H9 (cell line): ENCODE data around the gene NCOA1. TPM values are rescaled to one million over a fixed set of nuclear protein-coding genes. Genes with fewer than 3 reads are reported as not detected.

Experiments used
- DNase-seq: peaks from one replicate; pipeline ENCODE4 v3.0.0-alpha.2; 2017
- H2AFZ ChIP-seq: one replicate; pipeline ENCODE4 v1.6.1; 2013; ENCODE audit warnings: mild to moderate bottlenecking, low read length, control low read depth, moderate library complexity
- H2AK5ac ChIP-seq: 2 replicates; pipeline ENCODE4 v1.6.1; 2013; ENCODE audit warnings: low read length, control low read depth, mixed read lengths; ENCODE audit not compliant: insufficient read length
- H2BK120ac ChIP-seq: one replicate; pipeline ENCODE4 v1.6.1; 2013; ENCODE audit warnings: low read depth, mild to moderate bottlenecking, low read length, control low read depth, inconsistent platforms; ENCODE audit not compliant: poor library complexity, severe bottlenecking
- H2BK12ac ChIP-seq: 2 replicates; pipeline ENCODE4 v1.6.1; 2013; ENCODE audit warnings: low read length, control low read depth, mixed read lengths, low read depth; ENCODE audit not compliant: insufficient read length
- H2BK15ac ChIP-seq: 2 replicates; pipeline ENCODE4 v1.6.1; 2013; ENCODE audit warnings: low read depth, low read length, control low read depth
- H2BK20ac ChIP-seq: one replicate; pipeline ENCODE4 v1.6.1; 2013; ENCODE audit warnings: low read depth, mild to moderate bottlenecking, low read length, control low read depth, inconsistent platforms; ENCODE audit not compliant: poor library complexity, severe bottlenecking
- H2BK5ac ChIP-seq: 2 replicates; pipeline ENCODE4 v1.6.1; 2013; ENCODE audit warnings: low read length, control low read depth, mixed read lengths; ENCODE audit not compliant: insufficient read length
- H3K14ac ChIP-seq: 2 replicates; pipeline ENCODE4 v1.6.1; 2013; ENCODE audit warnings: low read length, control low read depth; ENCODE audit not compliant: insufficient read depth
- H3K18ac ChIP-seq: 2 replicates; pipeline ENCODE4 v1.6.1; 2013; ENCODE audit warnings: low read depth, mild to moderate bottlenecking, mixed read lengths, low read length, control low read depth; ENCODE audit not compliant: insufficient read length
- H3K23ac ChIP-seq: 2 replicates; pipeline ENCODE4 v1.6.1; 2013; ENCODE audit warnings: low read length, control low read depth, mixed read lengths, low read depth; ENCODE audit not compliant: insufficient read length
- H3K23me2 ChIP-seq: 2 replicates; pipeline ENCODE4 v1.6.1; 2013; ENCODE audit warnings: low read depth, mild to moderate bottlenecking, mixed read lengths, low read length, control low read depth; ENCODE audit not compliant: insufficient read length, poor library complexity, severe bottlenecking
- H3K27ac ChIP-seq: 2 replicates; pipeline ENCODE4 v1.5.1; 2013; ENCODE audit warnings: low read length, control low read depth, mixed read lengths, low read depth; ENCODE audit not compliant: insufficient read length
- H3K27me3 ChIP-seq: 2 replicates; pipeline ENCODE4 v1.6.1; 2013; ENCODE audit warnings: low read length, control low read depth, inconsistent platforms; ENCODE audit not compliant: insufficient read depth
- H3K4ac ChIP-seq: 2 replicates; pipeline ENCODE4 v1.6.1; 2013; ENCODE audit warnings: low read depth, mild to moderate bottlenecking, control low read depth, inconsistent platforms, low read length, moderate library complexity
- H3K4me1 ChIP-seq: 2 replicates; pipeline ENCODE4 v1.6.1; 2013; ENCODE audit warnings: low read length, control low read depth, inconsistent platforms; ENCODE audit not compliant: insufficient read depth
- H3K4me2 ChIP-seq: 2 replicates; pipeline ENCODE4 v1.6.1; 2013; ENCODE audit warnings: low read length, control low read depth, mixed read lengths; ENCODE audit not compliant: insufficient read length, insufficient read depth
- H3K56ac ChIP-seq: 2 replicates; pipeline ENCODE4 v1.6.1; 2013; ENCODE audit warnings: low read depth, mild to moderate bottlenecking, mixed read lengths, low read length, control low read depth; ENCODE audit not compliant: insufficient read length
- H3K79me1 ChIP-seq: 2 replicates; pipeline ENCODE4 v1.6.1; 2013; ENCODE audit warnings: low read depth, mild to moderate bottlenecking, moderate library complexity, low read length, control low read depth, inconsistent platforms; ENCODE audit not compliant: insufficient read depth, poor library complexity, severe bottlenecking
- H3K79me2 ChIP-seq: 2 replicates; pipeline ENCODE4 v1.6.1; 2013; ENCODE audit warnings: low read length, control low read depth, inconsistent platforms; ENCODE audit not compliant: insufficient read depth
- H3K9ac ChIP-seq: 2 replicates; pipeline ENCODE4 v1.6.1; 2013; ENCODE audit warnings: low read length, control low read depth, mixed read lengths; ENCODE audit not compliant: insufficient read length; ENCODE audit errors: extremely low read depth
- H3K9me3 ChIP-seq: one replicate; pipeline ENCODE4 v1.6.1; 2013; ENCODE audit warnings: low read depth, low read length, inconsistent platforms; ENCODE audit not compliant: control insufficient read depth
- H3T11ph ChIP-seq: one replicate; pipeline ENCODE4 v1.6.1; 2013; ENCODE audit warnings: mild to moderate bottlenecking, low read length, control low read depth, inconsistent platforms
- H4K20me1 ChIP-seq: one replicate; pipeline ENCODE4 v1.6.1; 2013; ENCODE audit not compliant: control insufficient read depth, insufficient read length, insufficient read depth
- H4K5ac ChIP-seq: 2 replicates; pipeline ENCODE4 v1.6.1; 2013; ENCODE audit warnings: low read depth, mild to moderate bottlenecking, mixed read lengths, low read length, control low read depth; ENCODE audit not compliant: insufficient read length
- H4K8ac ChIP-seq: replicated peaks from 2 replicates; pipeline ENCODE4 v1.6.1; 2013; ENCODE audit warnings: low read length, control low read depth, mixed read lengths, low read depth; ENCODE audit not compliant: insufficient read length
- H4K91ac ChIP-seq: 2 replicates; pipeline ENCODE4 v1.6.1; 2013; ENCODE audit warnings: low read depth, mild to moderate bottlenecking, moderate library complexity, mixed read lengths, low read length, control low read depth; ENCODE audit not compliant: insufficient read length
- H3K27ac Mint-ChIP-seq, 3 experiments: 2 replicates in 2 of 3; 3 replicates in 1 of 3; pipeline ENCODE4 v1.8.0; 2020 to 2021; ENCODE audit warnings: mixed read lengths in 3 of 3, mild to moderate bottlenecking in 1 of 3, moderate library complexity in 1 of 3
- H3K27me3 Mint-ChIP-seq: 2 replicates; pipeline ENCODE4 v1.8.0; 2021; ENCODE audit warnings: low read depth, mild to moderate bottlenecking, moderate library complexity, mixed read lengths
- H3K36me3 Mint-ChIP-seq, 3 experiments: 2 replicates in 2 of 3; 3 replicates in 1 of 3; pipeline ENCODE4 v1.8.0; 2020 to 2021; ENCODE audit warnings: low read depth in 3 of 3, mixed read lengths in 3 of 3; ENCODE audit not compliant: insufficient read depth in 1 of 3
- H3K4me1 Mint-ChIP-seq, 2 experiments: 2 replicates each; pipeline ENCODE4 v1.8.0; 2020; ENCODE audit warnings: mixed read lengths in 2 of 2
- H3K4me3 Mint-ChIP-seq, 2 experiments: 2 replicates in 1 of 2; 3 replicates in 1 of 2; pipeline ENCODE4 v1.8.0; 2020 to 2021; ENCODE audit warnings: mild to moderate bottlenecking in 2 of 2, mixed read lengths in 2 of 2, moderate library complexity in 1 of 2
- H3K9me3 Mint-ChIP-seq, 2 experiments: 2 replicates in 1 of 2; 3 replicates in 1 of 2; pipeline ENCODE4 v1.8.0; 2020; ENCODE audit warnings: mild to moderate bottlenecking in 2 of 2, mixed read lengths in 2 of 2, moderate library complexity in 1 of 2
- CTCF ChIP-seq: fragments of 200-600 bp; sonication (generic); conservative IDR thresholded peaks from 3 replicates; pipeline ENCODE4 v1.8.0; 2021; ENCODE audit warnings: antibody characterized with exemption, mild to moderate bottlenecking
- WGBS: extraction: QIAGEN DNeasy Blood & Tissue Kit; methylation state at CpG from one replicate; pipeline ENCODE4 v1.1.7; 2013; ENCODE audit warnings: missing lambda C conversion rate, low lambda C conversion rate, mixed read lengths; ENCODE audit not compliant: insufficient read length; ENCODE audit errors: extremely low coverage; 5-methylcytosine and 5-hydroxymethylcytosine counted together
- total RNA-seq: library from RNA; stranded (reverse); gene quantifications from 2 replicates; pipeline ENCODE4 v1.2.1, GENCODE V29; 2021

Gene NCOA1
- total RNA-seq, 1 experiment from 2014 or later = 14.8 TPM

GRCh38 chr2:24552836-24553235 is 61.8 kb downstream of the NCOA1 start:
- H4K5ac ChIP-seq = no peak overlapping the region
- no peaks in the 10 kb centered on the region for H3K23me2 ChIP-seq
- H3K27me3 Mint-ChIP-seq = no peaks in the 10 kb centered on the region
- H4K8ac ChIP-seq = no peak overlapping the region
- no peak overlapping the region for H2AK5ac ChIP-seq
- H2AFZ ChIP-seq = no peak overlapping the region
- no peak for TF ChIP-seq CTCF
- no peak overlapping the region for H3K27ac ChIP-seq
- no peak overlapping the region for H4K91ac ChIP-seq
- no peak overlapping the region for H3K9ac ChIP-seq
- no CpG with 5 or more reads among the region's 5 CpGs for WGBS
- H3K9me3 Mint-ChIP-seq = peaks cover 27 to 31% of the 10 kb centered on the region in 2 experiments
- H4K20me1 ChIP-seq = no peaks in the 10 kb centered on the region
- no peak overlapping the region for H3K4ac ChIP-seq
- no peak overlapping the region for H3K27ac Mint-ChIP-seq
- H2BK20ac ChIP-seq = no peak overlapping the region
- H3K4me1 Mint-ChIP-seq = peaks cover 7 to 11% of the 10 kb centered on the region in 2 experiments; a peak in 3 of 4 replicates
- no peak overlapping the region for H2BK12ac ChIP-seq
- no peak overlapping the region for H3K56ac ChIP-seq
- no peak overlapping the region for H3K4me3 Mint-ChIP-seq
- H3K23ac ChIP-seq = no peak overlapping the region
- no peaks in the 10 kb centered on the region for H3K4me1 ChIP-seq
- no peaks in the 10 kb centered on the region for H3K79me2 ChIP-seq
- H2BK120ac ChIP-seq = no peak overlapping the region
- H3K79me1 ChIP-seq = no peaks in the 10 kb centered on the region
- no peak overlapping the region for H3K18ac ChIP-seq
- no peak overlapping the region for H3K4me2 ChIP-seq
- H2BK5ac ChIP-seq = no peak overlapping the region
- peaks cover 24 to 31% (median 25%) of the 10 kb centered on the region in 3 experiments for H3K36me3 Mint-ChIP-seq
- no peak for DNase-seq
- H3T11ph ChIP-seq = no peak overlapping the region
- H3K14ac ChIP-seq = no peak overlapping the region
- H2BK15ac ChIP-seq = no peak overlapping the region
- H3K27me3 ChIP-seq = no peaks in the 10 kb centered on the region
- H3K9me3 ChIP-seq = no peaks in the 10 kb centered on the region
